GM12865 (cell line): ENCODE measurements around the gene CLPX.

Source experiments
- DNase-seq: peaks from one replicate; pipeline ENCODE4 v3.0.0; 2010; ENCODE audit warnings: low read depth
- H3K4me3 ChIP-seq: 2 replicates; pipeline ENCODE4 v1.5.1; 2011; ENCODE audit warnings: mild to moderate bottlenecking, low read depth, low read length, control low read depth
- CTCF ChIP-seq: IDR thresholded peaks from 2 replicates; pipeline ENCODE4 v1.5.1; 2011; ENCODE audit warnings: low read length, control low read depth, low read depth, inconsistent platforms; ENCODE audit not compliant: insufficient read depth; ENCODE audit errors: missing control alignments

CLPX gene

GRCh38 chr15:65206750-65207149 is 21.6 kb upstream of the CLPX start:
- no peak for TF ChIP-seq CTCF
- no peak for DNase-seq
- H3K4me3 ChIP-seq: no peak overlapping the region

DNA sequence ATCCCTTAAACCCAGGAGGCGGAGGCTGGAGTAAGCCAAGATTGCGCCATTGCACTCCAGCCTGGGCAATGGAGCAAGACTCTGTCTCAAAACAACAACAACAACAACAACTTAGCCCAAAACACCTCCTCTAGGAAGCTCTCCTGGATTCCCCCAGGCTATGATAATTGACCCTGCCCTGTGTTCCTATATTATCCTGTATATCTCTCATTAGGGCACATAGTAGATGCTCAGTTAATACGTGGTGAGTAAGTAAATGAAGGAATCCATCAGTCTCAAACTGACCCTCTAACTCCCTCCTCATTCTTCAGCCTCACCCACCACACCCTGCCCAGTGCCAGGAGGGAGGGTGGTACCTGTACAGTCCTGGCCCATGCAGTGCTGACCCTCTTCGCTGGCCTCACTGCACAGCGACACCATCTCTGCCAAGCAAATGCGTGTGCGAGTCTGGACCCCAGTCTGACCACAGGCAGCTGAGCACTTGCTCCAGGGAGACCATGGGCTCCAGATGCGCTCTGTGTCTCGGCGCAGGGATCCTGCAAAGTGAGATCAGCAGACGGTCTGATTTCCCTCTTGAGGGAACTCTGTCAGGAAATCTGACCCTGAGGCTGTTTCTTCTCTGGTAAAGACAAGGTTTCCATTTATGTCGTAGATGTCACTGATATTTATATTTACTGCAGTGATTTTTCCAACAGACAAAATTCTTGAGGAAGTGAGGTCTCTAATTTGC is 20.0 kb upstream of the CLPX start:
- no peak for TF ChIP-seq CTCF
- H3K4me3 ChIP-seq: no peak overlapping the region
- DNase-seq: no peak

DNA sequence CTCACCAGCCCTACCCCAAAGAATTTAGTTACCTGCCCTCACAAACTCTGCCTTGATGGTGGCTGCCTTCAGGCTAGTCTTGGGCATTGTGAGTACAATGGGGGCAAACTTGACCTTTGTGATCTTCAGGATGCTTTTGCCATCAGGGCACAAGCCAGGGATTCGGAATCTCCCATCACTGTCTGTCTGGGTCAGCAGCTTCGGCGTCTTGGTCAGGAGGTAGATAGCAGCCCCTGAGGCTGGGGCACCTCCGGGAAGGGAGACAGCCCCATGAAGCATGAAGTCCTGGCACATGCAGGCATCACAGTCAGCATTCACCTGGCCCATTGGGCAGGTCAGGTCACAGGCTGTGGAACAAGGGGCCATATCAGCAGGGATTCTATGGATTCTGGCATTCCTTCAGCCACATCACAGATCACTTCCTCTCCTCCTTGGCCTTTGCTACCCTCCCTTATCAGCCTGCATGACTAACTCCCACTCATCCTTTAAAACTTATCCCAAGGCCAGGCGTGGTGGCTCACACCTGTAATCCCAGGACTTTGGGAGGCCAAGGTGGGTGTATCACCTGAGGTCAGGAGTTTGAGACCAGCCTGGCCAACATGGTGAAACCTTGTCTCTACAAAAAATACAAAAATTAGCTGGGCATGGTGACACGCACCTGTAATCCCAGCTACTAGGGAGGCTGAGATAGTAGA is 19.2 kb upstream of the CLPX start:
- no peak overlapping the region for H3K4me3 ChIP-seq
- DNase-seq: no peak
- TF ChIP-seq CTCF: no peak

GRCh38 chr15:65201918-65202317 is 16.8 kb upstream of the CLPX start:
- DNase-seq: no peak
- TF ChIP-seq CTCF: no peak
- no peak overlapping the region for H3K4me3 ChIP-seq

DNA sequence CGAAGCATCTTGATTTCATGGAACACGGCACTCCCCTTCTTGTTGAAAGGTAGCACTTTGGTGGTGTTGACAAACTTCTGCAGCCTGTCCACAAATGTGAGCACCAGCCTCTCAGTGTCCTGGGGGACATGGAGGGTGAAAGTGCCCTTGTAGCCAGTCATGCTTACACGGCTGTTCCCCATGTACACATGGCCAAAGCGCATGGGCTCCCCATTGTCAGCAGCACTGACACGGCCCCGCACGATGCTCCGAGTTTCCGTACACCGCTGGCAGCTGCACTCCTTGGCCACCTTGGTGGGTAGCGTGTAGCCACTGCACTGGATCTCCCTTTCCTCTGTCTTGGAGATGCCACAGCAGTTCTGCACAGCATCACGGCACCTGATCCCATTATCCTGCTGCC is 13.4 kb upstream of the CLPX start:
- DNase-seq: no peak
- TF ChIP-seq CTCF: no peak
- H3K4me3 ChIP-seq: no peak overlapping the region

- no peak for TF ChIP-seq CTCF
- no peak for DNase-seq
- H3K4me3 ChIP-seq: no peak overlapping the region
These were observed 12.1 kb upstream of the CLPX start for GRCh38 chr15:65197337-65197645.
